Smooth muscle cell (in vitro differentiated cells): ENCODE results near the gene C1orf159. TPM values are rescaled to one million over a fixed set of nuclear protein-coding genes. Genes with fewer than 3 reads are reported as not detected.

Source experiments
- DNase-seq: peaks from one replicate; lab custom pipeline; 2025; ENCODE audit not compliant: unreplicated experiment; lab: John Stamatoyannopoulos, UW
- H2AFZ ChIP-seq: fragments of 200-600 bp; sonication (generic); 2 replicates; pipeline ENCODE4 v1.6.0; 2016; ENCODE audit warnings: antibody characterized with exemption, low read depth, mild to moderate bottlenecking
- H3F3A ChIP-seq: fragments of 200-600 bp; sonication (generic); 2 replicates; pipeline ENCODE4 v1.6.0; 2017; ENCODE audit warnings: antibody characterized with exemption, low read depth
- H3K27ac ChIP-seq: fragments of 200-600 bp; sonication (generic); 2 replicates; pipeline ENCODE4 v1.5.1; 2016; ENCODE audit warnings: low read depth, mild to moderate bottlenecking
- H3K27me3 ChIP-seq: fragments of 200-600 bp; sonication (generic); 2 replicates; pipeline ENCODE4 v1.6.1; 2016; ENCODE audit warnings: low read depth, mild to moderate bottlenecking
- H3K36me3 ChIP-seq: fragments of 200-600 bp; sonication (generic); 2 replicates; pipeline ENCODE4 v1.5.1; 2016; ENCODE audit warnings: low read depth
- H3K4me1 ChIP-seq: fragments of 200-600 bp; sonication (generic); 2 replicates; pipeline ENCODE4 v1.5.1; 2016; ENCODE audit warnings: low read depth
- H3K4me2 ChIP-seq: fragments of 200-600 bp; sonication (generic); 2 replicates; pipeline ENCODE4 v1.6.0; 2016; ENCODE audit warnings: mild to moderate bottlenecking
- H3K4me3 ChIP-seq: fragments of 200-600 bp; sonication (generic); 2 replicates; pipeline ENCODE4 v1.5.1; 2016; ENCODE audit warnings: mild to moderate bottlenecking
- H3K79me2 ChIP-seq: fragments of 200-600 bp; sonication (generic); 2 replicates; pipeline ENCODE4 v1.6.0; 2016; ENCODE audit warnings: low read depth, mild to moderate bottlenecking
- H3K9ac ChIP-seq: fragments of 200-600 bp; sonication (generic); 2 replicates; pipeline ENCODE4 v1.6.0; 2016; ENCODE audit warnings: low read depth
- H3K9me3 ChIP-seq: fragments of 200-600 bp; sonication (generic); replicated peaks from 2 replicates; pipeline ENCODE4 v1.5.1; 2016; ENCODE audit warnings: low read depth
- H4K20me1 ChIP-seq: fragments of 200-600 bp; sonication (generic); 2 replicates; pipeline ENCODE4 v1.6.0; 2016; ENCODE audit warnings: low read depth
- CTCF ChIP-seq: fragments of 200-600 bp; sonication (generic); IDR thresholded peaks from 2 replicates; pipeline ENCODE4 v1.5.1; 2017; ENCODE audit warnings: borderline replicate concordance, mild to moderate bottlenecking, antibody characterized with exemption; ENCODE audit not compliant: insufficient read depth, poor library complexity, severe bottlenecking
- WGBS: methylation state at CpG from one replicate; pipeline ENCODE4 v1.1.7; 2016; ENCODE audit warnings: low lambda C conversion rate; 5-methylcytosine and 5-hydroxymethylcytosine counted together
- polyA plus RNA-seq: library from polyadenylated mRNA; unstranded; fragments of >200 nt; fragmentation: Nextera tagmentation; extraction: Ambion mirVana; gene quantifications from 2 replicates; pipeline ENCODE4 v1.2.1, GENCODE V29; 2016
- total RNA-seq: library from RNA; depleted of rRNA; stranded (reverse); fragments of >200 nt; gene quantifications from 2 replicates; pipeline ENCODE4 v1.2.3, GENCODE V29; 2014

C1orf159 gene
- total and polyA plus RNA-seq, 2 experiments from 2014 or later = 20.2 to 24.5 TPM

- Histone ChIP-seq H3K4me2 (no peak overlapping the region), H3K9me3 (no peaks in the 10 kb centered on the region), H3K36me3 (no peaks in the 10 kb centered on the region), H2AFZ (no peak overlapping the region), H3F3A (no peaks in the 10 kb centered on the region), H3K9ac (no peak overlapping the region), H4K20me1 (no peaks in the 10 kb centered on the region), H3K27me3 (no peaks in the 10 kb centered on the region), H3K27ac (no peak overlapping the region), H3K4me1 (no peaks in the 10 kb centered on the region), H3K4me3 (no peak overlapping the region), H3K79me2 (no peaks in the 10 kb centered on the region)
- no peak for DNase-seq
- 98% methylated on average over 18 of the region's 28 CpGs for WGBS
- no peak for TF ChIP-seq CTCF
These were observed 24.3 kb downstream of the C1orf159 start for GRCh38 chr1:1091344-1092148.

GRCh38 chr1:1090424-1091343 lies 25.2 kb downstream of the C1orf159 start:
- Histone ChIP-seq H3F3A (no peaks in the 10 kb centered on the region), H3K4me2 (no peak overlapping the region), H3K4me1 (no peaks in the 10 kb centered on the region), H3K79me2 (no peaks in the 10 kb centered on the region), H3K9me3 (no peaks in the 10 kb centered on the region), H3K4me3 (no peak overlapping the region), H3K27ac (no peak overlapping the region), H2AFZ (no peak overlapping the region), H4K20me1 (no peaks in the 10 kb centered on the region), H3K27me3 (no peaks in the 10 kb centered on the region), H3K9ac (no peak overlapping the region), H3K36me3 (no peaks in the 10 kb centered on the region)
- 97% methylated on average over 45 of the region's 45 CpGs for WGBS
- TF ChIP-seq CTCF = no peak
- no peak for DNase-seq

- 96% methylated on average over 22 of the region's 22 CpGs for WGBS
These were observed 26.0 kb downstream of the C1orf159 start for GRCh38 chr1:1089731-1090423.

More at GRCh38 chr1:1089731-1090423, 26.0 kb downstream of the C1orf159 start:
- Histone ChIP-seq H3K9me3 (no peaks in the 10 kb centered on the region), H3F3A (no peaks in the 10 kb centered on the region), H3K4me3 (no peak overlapping the region), H3K27ac (no peak overlapping the region), H3K9ac (no peak overlapping the region), H3K27me3 (no peaks in the 10 kb centered on the region), H3K4me2 (no peak overlapping the region), H3K4me1 (no peaks in the 10 kb centered on the region), H3K36me3 (no peaks in the 10 kb centered on the region), H3K79me2 (no peaks in the 10 kb centered on the region), H4K20me1 (no peaks in the 10 kb centered on the region), H2AFZ (no peak overlapping the region)
- no peak for TF ChIP-seq CTCF
- no peak for DNase-seq
